HL-60 (cell line): Measurements from ENCODE around the gene HDGFL2.

Experiments used
- DNase-seq, 2 experiments: peaks; one replicate each; pipeline ENCODE4 v3.0.0-alpha.2; 2010 to 2020; ENCODE audit warnings: low read depth in 1 of 2, low spot score in 1 of 2
- H3K27ac ChIP-seq: fragments of 250-450 bp; sonication (Bioruptor Pico); replicated peaks from 2 replicates; pipeline ENCODE4 v1.5.1; 2020; ENCODE audit warnings: mild to moderate bottlenecking, moderate library complexity
- H3K27me3 ChIP-seq: fragments of 250-450 bp; sonication (Bioruptor Pico); 2 replicates; pipeline ENCODE4 v1.5.1; 2021; ENCODE audit warnings: mild to moderate bottlenecking, moderate library complexity; ENCODE audit not compliant: insufficient read depth, poor library complexity, severe bottlenecking
- H3K4me3 ChIP-seq: replicated peaks from 2 replicates; pipeline ENCODE4 v1.5.1; 2011; ENCODE audit warnings: mild to moderate bottlenecking, control low read depth, low read length; ENCODE audit not compliant: insufficient read depth
- GABPA ChIP-seq: IDR thresholded peaks from 2 replicates; pipeline ENCODE4 v1.6.1; 2012; ENCODE audit warnings: low read depth
- POLR2AphosphoS5 ChIP-seq: IDR thresholded peaks from 2 replicates; pipeline ENCODE4 v1.6.1; 2012; ENCODE audit warnings: low read depth
- SPI1 ChIP-seq: IDR thresholded peaks from 2 replicates; pipeline ENCODE4 v1.6.1; 2012; ENCODE audit warnings: low read depth, mild to moderate bottlenecking, borderline replicate concordance
- TF ChIP-seq, protein P1 (sequence below): IDR thresholded peaks from one replicate; pipeline ENCODE4 v1.5.1; 2011; ENCODE audit warnings: low read length, control low read depth, inconsistent platforms; ENCODE audit not compliant: insufficient read depth
- TF ChIP-seq, protein P2 (sequence below): IDR thresholded peaks from 2 replicates; pipeline ENCODE4 v1.6.1; 2012; ENCODE audit warnings: low read depth; ENCODE audit not compliant: insufficient replicate concordance

HDGFL2 gene

DNA sequence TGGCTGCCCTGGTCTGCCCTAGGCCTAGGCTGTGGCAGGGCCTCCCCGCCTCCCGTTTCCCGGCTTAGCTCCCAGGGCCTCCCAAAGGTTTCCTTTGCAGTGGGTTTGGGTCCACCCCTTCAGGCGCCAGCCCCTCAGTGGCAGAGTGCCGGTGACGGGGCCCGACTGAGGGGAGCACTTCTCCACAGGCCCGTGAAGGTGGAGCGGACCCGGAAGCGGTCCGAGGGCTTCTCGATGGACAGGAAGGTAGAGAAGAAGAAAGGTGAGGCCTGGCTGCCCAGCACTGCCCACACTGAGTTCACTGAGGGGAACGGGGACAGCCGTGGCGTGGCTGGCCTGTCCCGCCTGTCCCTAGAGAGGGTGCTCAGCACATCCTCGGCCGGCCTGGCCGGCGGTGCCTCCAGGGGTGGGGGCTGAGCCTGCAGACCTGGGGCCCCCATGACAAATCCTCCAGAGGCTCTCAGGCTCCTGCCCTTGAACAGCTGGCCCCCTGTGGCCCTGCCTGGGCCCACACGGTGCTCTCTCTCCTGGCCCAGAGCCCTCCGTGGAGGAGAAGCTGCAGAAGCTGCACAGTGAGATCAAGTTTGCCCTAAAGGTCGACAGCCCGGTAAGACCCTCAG, 25.8 kb downstream of the HDGFL2 start:
- no peak overlapping the region for H3K27ac ChIP-seq
- DNase-seq, result no peak
- no peak overlapping the region for H3K4me3 ChIP-seq
- H3K27me3 ChIP-seq, result no peaks in the 10 kb centered on the region
- TF ChIP-seq, protein P1, sequence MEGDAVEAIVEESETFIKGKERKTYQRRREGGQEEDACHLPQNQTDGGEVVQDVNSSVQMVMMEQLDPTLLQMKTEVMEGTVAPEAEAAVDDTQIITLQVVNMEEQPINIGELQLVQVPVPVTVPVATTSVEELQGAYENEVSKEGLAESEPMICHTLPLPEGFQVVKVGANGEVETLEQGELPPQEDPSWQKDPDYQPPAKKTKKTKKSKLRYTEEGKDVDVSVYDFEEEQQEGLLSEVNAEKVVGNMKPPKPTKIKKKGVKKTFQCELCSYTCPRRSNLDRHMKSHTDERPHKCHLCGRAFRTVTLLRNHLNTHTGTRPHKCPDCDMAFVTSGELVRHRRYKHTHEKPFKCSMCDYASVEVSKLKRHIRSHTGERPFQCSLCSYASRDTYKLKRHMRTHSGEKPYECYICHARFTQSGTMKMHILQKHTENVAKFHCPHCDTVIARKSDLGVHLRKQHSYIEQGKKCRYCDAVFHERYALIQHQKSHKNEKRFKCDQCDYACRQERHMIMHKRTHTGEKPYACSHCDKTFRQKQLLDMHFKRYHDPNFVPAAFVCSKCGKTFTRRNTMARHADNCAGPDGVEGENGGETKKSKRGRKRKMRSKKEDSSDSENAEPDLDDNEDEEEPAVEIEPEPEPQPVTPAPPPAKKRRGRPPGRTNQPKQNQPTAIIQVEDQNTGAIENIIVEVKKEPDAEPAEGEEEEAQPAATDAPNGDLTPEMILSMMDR, result no peak
- no peak for TF ChIP-seq SPI1
- TF ChIP-seq GABPA, result no peak
- TF ChIP-seq POLR2AphosphoS5, result no peak
- TF ChIP-seq, protein P2, sequence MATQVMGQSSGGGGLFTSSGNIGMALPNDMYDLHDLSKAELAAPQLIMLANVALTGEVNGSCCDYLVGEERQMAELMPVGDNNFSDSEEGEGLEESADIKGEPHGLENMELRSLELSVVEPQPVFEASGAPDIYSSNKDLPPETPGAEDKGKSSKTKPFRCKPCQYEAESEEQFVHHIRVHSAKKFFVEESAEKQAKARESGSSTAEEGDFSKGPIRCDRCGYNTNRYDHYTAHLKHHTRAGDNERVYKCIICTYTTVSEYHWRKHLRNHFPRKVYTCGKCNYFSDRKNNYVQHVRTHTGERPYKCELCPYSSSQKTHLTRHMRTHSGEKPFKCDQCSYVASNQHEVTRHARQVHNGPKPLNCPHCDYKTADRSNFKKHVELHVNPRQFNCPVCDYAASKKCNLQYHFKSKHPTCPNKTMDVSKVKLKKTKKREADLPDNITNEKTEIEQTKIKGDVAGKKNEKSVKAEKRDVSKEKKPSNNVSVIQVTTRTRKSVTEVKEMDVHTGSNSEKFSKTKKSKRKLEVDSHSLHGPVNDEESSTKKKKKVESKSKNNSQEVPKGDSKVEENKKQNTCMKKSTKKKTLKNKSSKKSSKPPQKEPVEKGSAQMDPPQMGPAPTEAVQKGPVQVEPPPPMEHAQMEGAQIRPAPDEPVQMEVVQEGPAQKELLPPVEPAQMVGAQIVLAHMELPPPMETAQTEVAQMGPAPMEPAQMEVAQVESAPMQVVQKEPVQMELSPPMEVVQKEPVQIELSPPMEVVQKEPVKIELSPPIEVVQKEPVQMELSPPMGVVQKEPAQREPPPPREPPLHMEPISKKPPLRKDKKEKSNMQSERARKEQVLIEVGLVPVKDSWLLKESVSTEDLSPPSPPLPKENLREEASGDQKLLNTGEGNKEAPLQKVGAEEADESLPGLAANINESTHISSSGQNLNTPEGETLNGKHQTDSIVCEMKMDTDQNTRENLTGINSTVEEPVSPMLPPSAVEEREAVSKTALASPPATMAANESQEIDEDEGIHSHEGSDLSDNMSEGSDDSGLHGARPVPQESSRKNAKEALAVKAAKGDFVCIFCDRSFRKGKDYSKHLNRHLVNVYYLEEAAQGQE, result no peak

DNA sequence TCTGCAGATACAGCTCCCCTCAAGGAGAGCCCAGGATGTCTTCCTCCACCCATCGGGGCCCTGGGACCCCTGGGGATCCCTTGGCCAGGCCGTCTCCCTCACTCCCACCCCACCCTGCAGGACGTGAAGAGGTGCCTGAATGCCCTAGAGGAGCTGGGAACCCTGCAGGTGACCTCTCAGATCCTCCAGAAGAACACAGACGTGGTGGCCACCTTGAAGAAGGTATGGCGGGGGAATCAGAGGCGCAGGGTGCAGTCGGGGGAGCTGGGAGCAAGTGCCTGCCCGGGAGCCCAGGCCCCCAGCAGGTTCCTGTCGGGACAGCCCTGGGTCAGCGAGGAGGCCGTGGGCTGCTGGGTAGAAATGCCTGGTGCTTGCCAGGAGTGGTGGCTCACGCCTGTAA, 26.6 kb downstream of the HDGFL2 start:
- no peak for DNase-seq
- Histone ChIP-seq H3K27me3 (no peaks in the 10 kb centered on the region), H3K27ac (no peak overlapping the region), H3K4me3 (no peak overlapping the region)
- TF ChIP-seq, protein P2, result no peak
- TF ChIP-seq SPI1 (no peak), GABPA (no peak), POLR2AphosphoS5 (no peak)
- TF ChIP-seq, protein P1, result no peak

DNA sequence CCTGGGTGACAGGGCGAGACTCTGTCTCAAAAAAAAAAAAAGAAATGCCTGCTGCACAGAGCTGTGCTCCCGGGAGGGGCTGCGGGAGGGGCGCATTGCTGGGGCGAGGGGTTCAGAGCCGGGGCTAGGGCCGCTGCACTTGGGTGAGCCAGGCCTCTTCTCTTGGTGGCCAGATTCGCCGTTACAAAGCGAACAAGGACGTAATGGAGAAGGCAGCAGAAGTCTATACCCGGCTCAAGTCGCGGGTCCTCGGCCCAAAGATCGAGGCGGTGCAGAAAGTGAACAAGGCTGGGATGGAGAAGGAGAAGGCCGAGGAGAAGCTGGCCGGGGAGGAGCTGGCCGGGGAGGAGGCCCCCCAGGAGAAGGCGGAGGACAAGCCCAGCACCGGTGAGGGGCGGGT, 27.2 kb downstream of the HDGFL2 start:
- no peaks in the 10 kb centered on the region for H3K27me3 ChIP-seq
- DNase-seq, result no peak
- TF ChIP-seq, protein P1, result no peak
- no peak overlapping the region for H3K4me3 ChIP-seq
- H3K27ac ChIP-seq, result no peak overlapping the region

DNA sequence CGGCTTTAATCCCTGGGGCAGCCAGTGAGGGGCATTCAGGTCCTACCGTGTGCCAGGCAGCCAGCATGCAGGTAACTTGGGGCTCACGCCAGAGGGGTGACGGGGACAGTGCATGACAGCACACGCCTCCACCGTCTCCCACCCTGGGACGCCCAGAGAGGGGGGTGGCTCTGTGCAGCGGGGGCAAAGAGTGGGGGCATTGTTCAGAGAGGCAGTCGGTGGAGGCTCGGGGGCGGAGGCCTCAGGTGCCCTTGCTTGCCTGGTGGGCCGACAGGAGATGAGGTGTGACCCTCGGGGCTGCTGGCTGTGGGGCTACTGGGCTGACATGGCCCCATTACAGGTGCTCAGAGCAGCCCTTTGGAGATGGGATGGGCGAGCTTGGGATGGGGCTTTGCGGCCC, 27.8 kb downstream of the HDGFL2 start:
- TF ChIP-seq SPI1 (no peak), POLR2AphosphoS5 (no peak), GABPA (no peak)
- TF ChIP-seq, protein P1, result no peak
- TF ChIP-seq, protein P2, result no peak
- H3K27ac ChIP-seq, result no peak overlapping the region
- H3K27me3 ChIP-seq, result no peaks in the 10 kb centered on the region
- no peak for DNase-seq
- H3K4me3 ChIP-seq, result no peak overlapping the region
